K562 (cell line): ENCODE data around the gene YAF2. TPM values are rescaled to one million over a fixed set of nuclear protein-coding genes. Genes with fewer than 3 reads are reported as not detected.

Experiments
- ATAC-seq: fragments of 200-7000 bp; cut with Tn5 transposase; 3 replicates; pipeline ENCODE4 v1.9.1; 2020; ENCODE audit warnings: moderate library complexity
- BruUV-seq: library from RNA; stranded (reverse); fragments of 400-500 nt; replicated peaks from 2 replicates; lab custom pipeline; 2021; lab: Mats Ljungman, UMichigan
- CTCF ChIA-PET: fragments of 300-600 bp; formaldehyde crosslinking; extraction: SDS; loops from one replicate; lab custom pipeline; 2021; ENCODE audit warnings: low intra/inter-chr PET ratio; lab: Yijun Ruan, JAX
- POLR2A ChIA-PET: fragments of 300-600, 350-650 bp; sonication (Branson Sonifier 250); formaldehyde crosslinking; extraction: SDS; loops from one replicate; lab custom pipeline; 2021; ENCODE audit warnings: antibody characterized with exemption, inconsistent platforms; lab: Yijun Ruan, JAX
- DNase-seq, 4 experiments: peaks; one replicate each; pipeline versions ENCODE4 v3.0.0 to v3.0.0-alpha.2; 2011 to 2018; ENCODE audit warnings: low spot score in 3 of 4, mixed read lengths in 3 of 4; ENCODE audit errors: extremely low read depth in 1 of 4
- FAIRE-seq: peaks from 2 replicates; lab custom pipeline; 2011; peaks lifted over from hg19 to GRCh38; lab: Jason Lieb, UNC
- H2AFZ ChIP-seq: 2 replicates; pipeline ENCODE4 v1.6.0; 2011; ENCODE audit warnings: low read depth, low read length, control low read depth, inconsistent platforms
- H3K27ac ChIP-seq: fragments of 200-600 bp; 3 replicates; pipeline ENCODE4 v1.8.0; 2011; ENCODE audit warnings: low read depth, mild to moderate bottlenecking, control low read depth, inconsistent platforms, low read length, moderate library complexity, mixed read lengths; ENCODE audit errors: extremely low read depth
- H3K27me3 ChIP-seq, 2 experiments: fragments of 300-600 bp in 1 of 2; 2 replicates in 1 of 2; 3 replicates in 1 of 2; pipeline versions ENCODE4 v1.6.0 to v1.8.0; 2011; ENCODE audit warnings: inconsistent platforms in 2 of 2, low read length in 2 of 2, mild to moderate bottlenecking in 1 of 2, mixed read lengths in 1 of 2, moderate library complexity in 1 of 2; ENCODE audit not compliant: control insufficient read depth in 2 of 2, insufficient read depth in 2 of 2
- H3K36me3 ChIP-seq: fragments of 300-600 bp; 3 replicates; pipeline ENCODE4 v1.8.0; 2011; ENCODE audit warnings: mild to moderate bottlenecking, low read length, inconsistent platforms; ENCODE audit not compliant: control insufficient read depth, insufficient read depth
- H3K4me1 ChIP-seq, 2 experiments: fragments of 200-600 bp in 1 of 2; replicated peaks in 1 of 2; 2 replicates in 1 of 2; 3 replicates in 1 of 2; pipeline versions ENCODE4 v1.5.1 to v1.8.0; 2011; ENCODE audit warnings: inconsistent platforms in 2 of 2, low read length in 2 of 2, mild to moderate bottlenecking in 1 of 2, mixed read lengths in 1 of 2, moderate library complexity in 1 of 2; ENCODE audit not compliant: control insufficient read depth in 2 of 2, insufficient read depth in 2 of 2
- H3K4me2 ChIP-seq: 2 replicates; pipeline ENCODE4 v1.6.1; 2011; ENCODE audit warnings: low read length, control low read depth, inconsistent platforms, mixed read lengths; ENCODE audit not compliant: insufficient read depth
- H3K4me3 ChIP-seq: fragments of 200-600 bp; sonication (generic), shearing (Covaris generic); 2 replicates; pipeline ENCODE4 v1.5.1; 2016; ENCODE audit warnings: control low read depth, inconsistent platforms
- H3K79me2 ChIP-seq: fragments of 200-600 bp; 3 replicates; pipeline ENCODE4 v1.8.0; 2011; ENCODE audit warnings: low read length, inconsistent platforms; ENCODE audit not compliant: control insufficient read depth, insufficient read depth
- H3K9ac ChIP-seq, 2 experiments: 2 replicates each; pipeline versions ENCODE4 v1.6.0 to v1.6.1; 2011; ENCODE audit warnings: low read depth in 2 of 2, low read length in 2 of 2, control low read depth in 1 of 2, inconsistent platforms in 1 of 2, mild to moderate bottlenecking in 1 of 2, mixed read lengths in 1 of 2; ENCODE audit not compliant: insufficient read depth in 1 of 2
- H3K9me1 ChIP-seq: one replicate; pipeline ENCODE4 v1.6.0; 2011; ENCODE audit warnings: inconsistent platforms, mild to moderate bottlenecking, low read length, moderate library complexity; ENCODE audit not compliant: control insufficient read depth, insufficient read depth
- H3K9me3 ChIP-seq: replicated peaks from 2 replicates; pipeline ENCODE4 v1.5.1; 2011; ENCODE audit warnings: low read depth, low read length, inconsistent platforms; ENCODE audit not compliant: control insufficient read depth, insufficient read depth
- H4K20me1 ChIP-seq: replicated peaks from 2 replicates; pipeline ENCODE4 v1.6.1; 2011; ENCODE audit warnings: low read length, inconsistent platforms, mixed read lengths; ENCODE audit not compliant: control insufficient read depth, insufficient read depth
- CBFA2T2 ChIP-seq: fragments of 450-650 bp; conservative IDR thresholded peaks from 2 replicates; pipeline ENCODE4 v1.6.1; 2017; ENCODE audit warnings: mild to moderate bottlenecking
- CREB3 ChIP-seq: fragments of 450-650 bp; conservative IDR thresholded peaks from 2 replicates; pipeline ENCODE4 v1.6.1; 2016; ENCODE audit warnings: missing genetic modification characterization, low read depth, mild to moderate bottlenecking, missing compliant biosample characterization, moderate library complexity
- HDAC6 ChIP-seq: IDR thresholded peaks from 2 replicates; pipeline ENCODE4 v1.6.1; 2012; ENCODE audit warnings: low read depth, mild to moderate bottlenecking, control low read depth, inconsistent platforms, low read length, moderate library complexity
- KDM2B ChIP-seq: fragments of 250-450 bp; sonication (Bioruptor Pico); IDR thresholded peaks from 2 replicates; pipeline ENCODE4 v1.8.0; 2021; ENCODE audit warnings: mild to moderate bottlenecking, moderate library complexity
- KLF6 ChIP-seq: fragments of 250-450 bp; sonication (Bioruptor Pico); IDR thresholded peaks from 2 replicates; pipeline ENCODE4 v1.4.0; 2020; ENCODE audit warnings: mild to moderate bottlenecking, moderate library complexity, borderline replicate concordance
- NR3C1 ChIP-seq: sonication (generic); formaldehyde crosslinking; IDR thresholded peaks from 2 replicates; pipeline ENCODE4 v1.8.1; 2022; ENCODE audit warnings: missing genetic modification reagents
- POU5F1 ChIP-seq: fragments of 150-350 bp; IDR thresholded peaks from 2 replicates; pipeline ENCODE4 v1.6.1; 2014; ENCODE audit warnings: borderline replicate concordance, low read length, low read depth, mild to moderate bottlenecking; ENCODE audit not compliant: partially characterized antibody
- RBM15 ChIP-seq: fragments of 200-400 bp; formaldehyde crosslinking; IDR thresholded peaks from 2 replicates; pipeline ENCODE4 v1.6.1; 2018; ENCODE audit warnings: mild to moderate bottlenecking, low read length, moderate library complexity; ENCODE audit not compliant: insufficient read depth
- SP1 ChIP-seq: sonication (generic); formaldehyde crosslinking; IDR thresholded peaks from 2 replicates; pipeline ENCODE4 v1.8.1; 2022; ENCODE audit warnings: mild to moderate bottlenecking, missing genetic modification reagents
- SREBF2 ChIP-seq: sonication (generic); formaldehyde crosslinking; IDR thresholded peaks from 2 replicates; pipeline ENCODE4 v1.4.0; 2020; ENCODE audit warnings: mild to moderate bottlenecking, missing genetic modification reagents
- TAF1 ChIP-seq: IDR thresholded peaks from 2 replicates; pipeline ENCODE4 v1.6.1; 2011; ENCODE audit warnings: mild to moderate bottlenecking, low read length, moderate library complexity; ENCODE audit not compliant: insufficient read depth, control insufficient read depth, severe bottlenecking; ENCODE audit errors: extremely low read depth
- TBP ChIP-seq: optimal IDR thresholded peaks from 2 replicates; pipeline ENCODE3; 2011; ENCODE audit warnings: low read depth, low read length, improper control_type of control experiment
- TOE1 ChIP-seq, 2 experiments: fragments of 450-650 bp in 1 of 2; sonication (generic) in 1 of 2; formaldehyde crosslinking in 1 of 2; IDR thresholded peaks; 2 replicates each; pipeline versions ENCODE4 v1.7.1 to v1.8.0; 2016 to 2022; ENCODE audit warnings: borderline replicate concordance in 2 of 2, mild to moderate bottlenecking in 2 of 2, antibody characterized with exemption in 1 of 2, inconsistent platforms in 1 of 2, low read depth in 1 of 2, missing genetic modification reagents in 1 of 2, moderate library complexity in 1 of 2
- WHSC1 ChIP-seq: IDR thresholded peaks from one replicate; pipeline ENCODE4 v1.6.1; 2012; ENCODE audit warnings: low read length, control low read depth, inconsistent platforms
- ZNF140 ChIP-seq: fragments of 250-450 bp; sonication (Bioruptor Pico); IDR thresholded peaks from 2 replicates; pipeline ENCODE4 v1.8.0; 2021; ENCODE audit warnings: moderate library complexity, mild to moderate bottlenecking, inconsistent platforms
- ZNF75A ChIP-seq: fragments of 450-650 bp; formaldehyde crosslinking; IDR thresholded peaks from 2 replicates; pipeline ENCODE4 v1.4.0; 2020; ENCODE audit warnings: mild to moderate bottlenecking
- ZNF77 ChIP-seq: fragments of 250-450 bp; sonication (Bioruptor Pico); IDR thresholded peaks from 2 replicates; pipeline ENCODE4 v1.5.0; 2020
- ZNF780A ChIP-seq: fragments of 250-450 bp; sonication (Bioruptor Pico); IDR thresholded peaks from 2 replicates; pipeline ENCODE4 v1.5.0; 2021; ENCODE audit warnings: mild to moderate bottlenecking
- WGBS: fragments of 100-300 bp; shearing (Covaris generic); methylation state at CpG from one replicate; pipeline ENCODE4 v1.1.6; 2016; ENCODE audit warnings: low coverage, mixed read lengths; ENCODE audit not compliant: insufficient coverage; ENCODE audit errors: missing lambda C conversion rate; 5-methylcytosine and 5-hydroxymethylcytosine counted together
- in situ Hi-C: fragments of 300-500 bp; cut with MboI; formaldehyde crosslinking; loops from 4 replicates; pipeline ENCODE4 v1.15.0; 2018; ENCODE audit warnings: inconsistent platforms, mixed read lengths
- intact Hi-C: fragments of 100-400 bp; cut with micrococcal nuclease; formaldehyde crosslinking; loops from 2 replicates; pipeline ENCODE4 v1.14.2; 2022
- polyA plus RNA-seq, 8 experiments: library from polyadenylated mRNA; depleted of rRNA in 4 of 8; stranded (reverse) in 5 of 8; unstranded in 3 of 8; fragments of >200 nt; fragmentation: Nextera tagmentation in 2 of 8; fragmentation: Illumina TruSeq in 1 of 8; extraction: Ambion mirVana in 2 of 8; extraction: Trizol in 1 of 8; gene quantifications; 2 replicates each; pipeline versions ENCODE4 v1.2.1 to v1.2.3, GENCODE V29; 2011 to 2014; ENCODE audit warnings: inconsistent platforms in 1 of 8, missing spikeins in 1 of 8
- total RNA-seq, 7 experiments: library from RNA; depleted of rRNA in 6 of 7; stranded (reverse); fragments of >200 nt in 6 of 7; fragmentation: Illumina TruSeq in 2 of 7; extraction: Trizol in 2 of 7; gene quantifications; 2 replicates each; pipeline versions ENCODE4 v1.2.1 to v1.2.3, GENCODE V29; 2011 to 2021; ENCODE audit warnings: low replicate concordance in 1 of 7
- TF ChIP-seq, protein P1 (sequence below): sonication (generic); formaldehyde crosslinking; IDR thresholded peaks from 2 replicates; pipeline ENCODE4 v1.8.0; 2022; ENCODE audit warnings: mild to moderate bottlenecking, missing genetic modification reagents

Gene YAF2
- total and polyA plus RNA-seq, 9 of the 15 experiments (the other 6 are each of a cell fraction or from before 2014, with no cell fraction given): 10.6 to 26.4 (median 21.3) TPM

GRCh38 chr12:42167711-42168110 lies 70.3 kb downstream of the YAF2 start:
- TF ChIP-seq TOE1 (IDR thresholded peaks at IDR 0.05; ENCODE audit: borderline replicate concordance): no peak
- TF ChIP-seq TOE1 (CRISPR knock-in tag; IDR thresholded peaks at IDR 0.05; ENCODE audit: borderline replicate concordance, low read depth): no peak
- no peak for TF ChIP-seq POU5F1
- TF ChIP-seq CREB3 (tag): no peak
- no peak for TF ChIP-seq ZNF780A (CRISPR knock-in tag)
- no peak for TF ChIP-seq NR3C1 (CRISPR knock-in tag)
- no peak for TF ChIP-seq SP1 (CRISPR knock-in tag)
- TF ChIP-seq CBFA2T2: no peak
- no peak for TF ChIP-seq KLF6
- TF ChIP-seq TAF1: no peak
- TF ChIP-seq ZNF140 (CRISPR knock-in tag): no peak
- TF ChIP-seq, protein P1, sequence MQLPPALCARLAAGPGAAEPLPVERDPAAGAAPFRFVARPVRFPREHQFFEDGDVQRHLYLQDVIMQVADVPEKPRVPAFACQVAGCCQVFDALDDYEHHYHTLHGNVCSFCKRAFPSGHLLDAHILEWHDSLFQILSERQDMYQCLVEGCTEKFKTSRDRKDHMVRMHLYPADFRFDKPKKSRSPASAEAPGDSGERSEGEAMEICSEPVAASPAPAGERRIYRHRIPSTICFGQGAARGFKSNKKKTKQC (CRISPR knock-in tag): no peak
- TF ChIP-seq SREBF2 (CRISPR knock-in tag): no peak
- TF ChIP-seq RBM15: no peak
- no peak for TF ChIP-seq ZNF77 (CRISPR knock-in tag)
- no peak for TF ChIP-seq TBP
- no peak for TF ChIP-seq HDAC6
- no peak for TF ChIP-seq WHSC1
- no peak for TF ChIP-seq ZNF75A (CRISPR knock-in tag)
- no peak for TF ChIP-seq KDM2B (CRISPR knock-in tag)
- TF ChIP-seq, all 486 proteins: peak for 0
- Histone ChIP-seq H3K9ac (no peak overlapping the region), H3K4me2 (no peak overlapping the region), H4K20me1 (no peaks in the 10 kb centered on the region), H3K4me3 (no peak overlapping the region), H2AFZ (no peak overlapping the region), H3K79me2 (no peaks in the 10 kb centered on the region), H3K9me1 (no peaks in the 10 kb centered on the region), H3K36me3 (no peaks in the 10 kb centered on the region), H3K27me3 (no peaks in the 10 kb centered on the region), H3K9me3 (no peaks in the 10 kb centered on the region; the same call in 1 of the 2 replicates), H3K4me1 (no peaks in the 10 kb centered on the region), H3K27ac (no peak overlapping the region)
- in situ Hi-C loops: no loop called here
- FAIRE-seq (no peak), DNase-seq (no peak), ATAC-seq (no peak)
- WGBS: 95% methylated on average over 6 of the region's 6 CpGs
- ChIA-PET POLR2A (interaction anchor here (1.5 kb wide), 1 partner anchor 11 kb away, joined by 7 read pairs; no protein-coding TSS in a partner anchor), CTCF (no interaction called here)
- intact Hi-C loops: no loop called here
- BruUV-seq: no TSS peak
